GM18520 (cell line): ENCODE results near the gene ATP5F1E.
A peak's percentile ranks its signal among the peaks of the same experiment; 100 is the strongest.
"Not testable (repeated sequence)": the region's sequence is repeated elsewhere in the genome, so short reads cannot be mapped to it uniquely, and the experiment has no call there.

Source experiments
- ATAC-seq: cut with Tn5 transposase; IDR thresholded peaks from one replicate; pipeline ENCODE4 v1.9.1; 2021; ENCODE audit not compliant: unreplicated experiment

Gene ATP5F1E

DNA sequence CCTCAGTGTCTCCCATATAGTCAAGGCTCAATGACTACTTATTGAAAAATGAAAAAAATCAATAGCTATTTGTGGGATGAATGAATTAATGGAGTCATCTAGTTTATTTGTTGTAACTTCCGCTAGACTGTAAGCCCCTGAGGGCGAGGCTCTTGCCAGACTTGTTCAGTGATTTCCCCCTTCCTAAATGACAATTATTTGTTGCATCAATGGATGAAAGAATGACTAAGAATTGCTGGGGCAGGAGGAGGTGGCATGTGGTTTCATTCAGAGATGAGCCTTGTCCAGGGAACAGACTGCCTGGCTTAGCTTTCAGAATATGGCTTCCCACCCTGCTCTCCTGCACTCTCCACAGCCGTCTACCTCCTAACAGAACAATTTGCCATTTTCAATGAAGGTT lies 11.6 kb upstream of the ATP5F1E start:
- ATAC-seq, result no peak

DNA sequence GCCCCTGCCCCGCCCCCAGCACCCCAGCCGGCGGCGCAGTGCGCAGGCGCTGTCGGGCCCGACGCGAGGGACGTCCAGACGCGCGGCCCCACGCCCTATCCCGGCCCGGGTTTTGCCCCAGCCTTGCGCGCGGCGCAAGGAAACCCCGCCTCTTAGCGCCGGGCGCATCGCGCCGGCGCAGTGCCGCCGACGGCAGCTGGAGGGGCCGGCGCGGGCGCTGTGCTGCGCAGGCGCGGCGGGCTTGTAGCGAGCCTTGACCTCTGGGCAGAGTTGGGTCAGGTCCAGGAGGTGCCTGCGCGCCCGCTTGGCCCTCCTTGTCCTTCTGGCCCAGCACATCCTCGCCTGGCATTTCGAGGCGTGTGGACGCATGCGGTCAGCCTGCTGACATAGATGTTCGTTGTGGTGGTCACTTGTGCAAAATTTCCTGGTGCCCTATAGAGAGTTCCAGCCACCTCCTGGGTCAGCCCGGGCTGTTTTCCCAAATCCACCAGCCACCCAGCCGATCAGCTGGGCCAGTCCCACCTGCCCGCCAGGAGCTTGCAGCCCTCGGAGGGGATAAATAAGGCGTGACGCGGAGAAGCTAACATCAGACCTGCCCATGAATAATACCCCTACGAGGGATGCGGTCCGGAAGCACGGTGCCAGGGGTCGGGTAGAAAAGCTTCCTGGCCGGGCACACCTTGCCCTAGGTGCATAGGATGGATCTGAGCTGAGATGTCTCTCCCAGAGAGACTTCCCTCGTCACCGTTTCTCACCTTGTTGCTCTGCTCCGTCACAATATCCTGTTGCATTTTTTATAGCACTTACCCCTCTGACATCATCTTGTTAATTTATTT lies 10.9 kb upstream of the ATP5F1E start:
- ATAC-seq, result peak; percentile 88

DNA sequence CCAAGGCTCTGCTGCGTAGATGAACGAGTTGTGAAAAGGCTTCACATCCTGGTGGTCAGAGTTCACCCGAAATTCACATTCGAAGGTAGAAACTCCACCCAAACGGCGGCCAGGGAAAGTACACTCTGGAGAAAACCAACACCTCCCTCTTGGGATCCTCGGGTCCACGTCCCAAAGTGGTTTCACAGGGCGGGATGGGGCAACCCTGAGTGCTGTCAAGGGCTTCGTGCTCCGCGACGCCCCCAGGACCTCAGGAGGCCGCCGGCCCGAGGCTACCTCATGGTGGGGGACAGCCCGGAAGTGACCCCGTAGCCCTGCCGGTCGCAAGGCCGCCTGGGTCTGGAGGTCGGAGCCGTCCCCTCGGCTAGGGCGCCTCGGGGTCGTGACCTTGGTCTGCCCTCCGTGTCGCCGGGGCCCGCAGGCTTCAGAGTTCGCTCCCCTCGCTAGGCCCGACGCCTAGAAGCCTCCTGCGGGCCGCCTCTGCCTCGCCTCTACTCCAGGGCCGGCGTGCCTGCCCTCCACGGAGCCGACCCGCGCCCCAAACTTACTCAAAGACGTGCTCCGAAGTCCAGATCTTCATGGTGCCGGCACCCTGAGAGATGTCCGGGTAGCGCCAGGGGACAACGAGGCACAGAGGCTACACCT lies 10.1 kb upstream of the ATP5F1E start, which contains the start of gene PRELID3B:
Gene PRELID3B, minus strand, starts transcription at position 636 of the 645 bp plus-strand sequence. Its CDS starts 56 bp downstream, at position 580.
- peak; percentile 13 for ATAC-seq

DNA sequence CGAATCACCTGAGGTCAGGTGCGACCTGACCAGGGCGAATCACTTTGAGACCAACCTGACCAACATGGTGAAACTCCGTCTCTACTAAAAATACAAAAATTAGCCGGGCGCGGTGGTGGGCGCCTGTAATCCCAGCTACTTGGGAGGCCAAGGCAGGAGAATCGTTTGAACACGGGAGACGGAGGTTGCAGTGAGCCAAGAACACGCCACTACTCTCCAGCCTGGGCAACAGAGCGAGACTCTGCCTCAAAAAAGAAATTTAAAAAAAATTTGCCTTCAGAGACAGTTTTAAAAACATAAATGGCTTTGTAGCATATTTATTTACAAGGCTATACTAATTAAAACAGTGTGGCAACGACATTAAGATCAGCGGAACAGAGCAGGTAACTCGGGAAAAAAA lies 9.4 kb upstream of the ATP5F1E start:
- not testable (repeated sequence) for ATAC-seq

DNA sequence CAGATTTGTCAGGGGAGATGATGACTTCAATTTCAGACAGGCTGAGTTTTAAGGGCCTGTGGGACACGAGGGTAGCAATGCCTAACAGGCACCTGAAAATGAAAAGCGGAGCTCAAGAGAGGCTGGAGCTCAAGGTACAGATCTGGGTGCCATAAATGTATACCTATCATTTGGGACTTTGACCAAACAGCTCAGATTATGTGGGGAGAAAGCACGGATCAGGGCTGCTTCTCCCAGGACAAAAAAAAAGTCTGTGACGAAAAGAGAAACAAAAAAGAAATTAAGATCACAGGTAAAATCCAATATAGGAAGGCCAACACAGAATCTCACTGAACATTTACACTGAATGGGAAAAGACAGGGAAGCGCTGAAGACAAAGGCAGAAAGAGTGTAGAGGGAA lies 8.5 kb upstream of the ATP5F1E start:
- ATAC-seq, result no peak

DNA sequence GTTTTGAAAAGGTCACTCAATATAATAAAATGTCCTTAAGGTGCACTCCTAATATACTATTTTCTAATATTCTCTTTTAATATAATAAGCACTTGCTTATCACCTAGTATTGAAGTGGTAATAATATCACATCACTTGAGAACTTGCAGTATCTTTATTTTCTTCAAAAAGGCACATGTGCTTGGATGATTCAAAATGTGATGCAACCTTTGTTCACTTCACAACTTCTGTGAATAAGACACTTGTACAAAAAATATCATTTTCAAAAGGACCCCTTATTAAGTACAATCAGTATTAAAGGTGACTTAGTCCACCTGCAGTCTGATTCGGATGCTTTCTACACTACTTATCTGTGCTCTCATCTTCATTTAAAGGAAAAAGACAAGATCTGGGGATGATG lies 7.1 kb upstream of the ATP5F1E start:
- ATAC-seq, result no peak

DNA sequence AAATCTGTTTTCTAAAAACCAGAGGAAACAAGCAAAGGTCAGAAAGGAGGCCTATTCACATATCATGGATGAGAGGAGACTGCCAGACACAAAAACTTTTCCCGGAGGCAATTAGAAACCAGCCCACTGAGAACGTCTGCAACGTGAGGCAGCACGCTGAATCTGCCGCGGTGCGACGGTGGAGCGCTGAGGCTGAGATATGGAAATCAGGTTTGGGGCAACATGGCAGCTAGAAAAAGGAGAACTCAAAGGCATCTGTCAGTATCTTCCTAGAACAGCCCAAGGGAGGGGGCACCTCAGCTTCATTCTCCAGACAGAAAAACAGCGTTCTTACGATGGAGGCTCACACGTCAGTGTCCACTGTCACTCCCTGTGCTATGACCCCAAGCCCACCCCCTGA lies 5.3 kb upstream of the ATP5F1E start:
- ATAC-seq, result no peak

DNA sequence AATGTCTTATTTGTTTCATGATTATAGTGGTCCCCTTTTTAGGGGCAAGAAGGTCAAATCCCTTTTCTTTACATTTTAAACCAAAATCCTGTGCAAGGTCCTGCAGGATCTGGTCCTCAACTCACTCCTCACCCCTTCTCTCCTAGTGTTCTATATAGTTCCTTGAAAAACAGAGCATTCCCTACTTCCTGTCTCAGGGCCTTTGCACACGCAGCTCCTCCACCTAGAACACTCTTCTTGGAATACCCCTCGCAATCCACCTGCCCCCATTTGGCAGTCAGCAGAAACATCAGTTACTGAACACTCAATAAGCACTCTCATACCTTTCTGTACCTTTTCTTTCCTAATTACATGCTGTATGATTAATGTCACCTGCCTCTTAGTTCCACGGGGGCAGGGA lies 3.2 kb upstream of the ATP5F1E start:
- no peak for ATAC-seq

DNA sequence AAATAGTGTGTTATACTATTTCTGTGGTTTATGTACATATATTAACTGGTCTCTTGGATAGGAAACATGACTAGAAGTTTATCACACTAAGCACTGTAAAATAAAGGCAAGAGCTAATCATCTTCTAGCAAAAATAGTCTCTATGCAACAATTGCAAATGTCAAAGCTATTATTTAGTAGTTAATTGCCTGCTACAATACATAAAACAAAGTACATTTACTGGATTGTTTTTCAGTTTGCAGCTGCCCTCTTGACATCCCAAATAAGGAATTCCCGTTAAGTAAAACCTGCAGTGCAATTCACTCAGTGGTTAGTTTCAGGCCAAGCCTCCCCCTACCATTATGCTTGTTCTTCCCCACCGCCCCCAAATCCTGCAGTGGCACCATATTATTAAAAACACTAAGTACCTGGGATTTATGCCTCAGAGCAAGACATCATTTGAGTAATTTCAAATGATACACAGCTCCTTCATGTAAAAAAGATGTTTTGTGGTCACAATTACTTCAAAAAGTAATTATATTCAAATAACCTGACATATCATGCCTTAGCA lies 1.6 kb upstream of the ATP5F1E start:
- ATAC-seq, result no peak

DNA sequence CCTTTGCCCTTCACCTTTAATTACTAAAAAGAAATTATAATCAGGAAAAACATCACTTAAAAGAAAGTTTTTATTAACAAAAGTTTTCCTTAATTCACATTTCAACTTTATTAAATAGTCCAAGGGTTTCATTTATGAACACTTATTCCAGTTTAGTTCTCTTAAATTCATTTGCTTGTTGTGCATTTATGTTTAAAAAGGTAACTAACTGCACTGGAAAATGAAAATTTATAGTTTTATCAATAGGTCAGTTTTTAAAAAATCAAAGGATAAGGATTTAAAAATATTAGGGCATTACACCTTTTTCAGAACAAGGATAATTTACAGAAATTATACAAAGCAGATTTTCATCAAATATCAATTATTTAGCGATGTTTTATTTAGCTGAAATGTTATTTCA lies 958 bp upstream of the ATP5F1E start:
- no peak for ATAC-seq

DNA sequence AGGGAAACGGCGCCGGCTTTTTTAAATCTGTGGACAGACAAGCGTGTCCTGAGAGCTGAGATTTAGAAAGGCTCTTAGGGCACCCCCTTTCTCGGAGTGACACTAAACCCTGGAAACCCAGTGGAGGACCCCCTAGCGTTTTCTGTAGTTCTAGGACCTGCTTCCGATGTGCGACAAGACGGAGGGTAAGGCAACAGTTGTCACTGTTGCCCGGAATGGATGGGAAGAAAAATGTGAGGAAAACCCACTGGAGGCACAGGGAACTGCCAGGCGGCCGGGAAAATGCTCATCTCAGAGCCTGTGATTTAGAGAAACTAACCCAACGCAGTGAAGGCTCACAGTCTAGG lies 551 bp upstream of the ATP5F1E start:
- ATAC-seq, result no peak

DNA sequence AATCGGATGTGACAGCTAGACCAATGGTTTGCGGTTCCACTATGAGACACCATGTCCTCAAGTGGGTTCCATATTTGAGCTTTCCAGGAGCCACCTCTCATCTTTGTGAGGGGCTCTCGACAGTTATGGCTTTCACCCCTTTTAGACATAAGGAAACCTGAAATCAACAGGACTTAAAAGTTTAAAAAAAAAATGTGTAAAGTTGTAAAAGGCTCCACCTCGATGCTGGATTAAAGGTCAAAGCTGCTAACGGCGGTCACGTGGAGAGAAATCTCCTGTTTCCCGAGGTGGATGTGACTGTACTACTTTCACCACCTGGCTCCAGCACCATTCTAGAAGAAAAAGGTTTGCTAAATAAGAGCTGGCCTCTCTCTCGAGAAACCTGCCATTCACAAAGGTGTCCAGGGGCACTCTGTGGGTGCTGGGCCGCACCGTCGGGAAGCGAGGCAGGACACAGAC lies 542 bp downstream of the ATP5F1E start:
- ATAC-seq, result no peak

DNA sequence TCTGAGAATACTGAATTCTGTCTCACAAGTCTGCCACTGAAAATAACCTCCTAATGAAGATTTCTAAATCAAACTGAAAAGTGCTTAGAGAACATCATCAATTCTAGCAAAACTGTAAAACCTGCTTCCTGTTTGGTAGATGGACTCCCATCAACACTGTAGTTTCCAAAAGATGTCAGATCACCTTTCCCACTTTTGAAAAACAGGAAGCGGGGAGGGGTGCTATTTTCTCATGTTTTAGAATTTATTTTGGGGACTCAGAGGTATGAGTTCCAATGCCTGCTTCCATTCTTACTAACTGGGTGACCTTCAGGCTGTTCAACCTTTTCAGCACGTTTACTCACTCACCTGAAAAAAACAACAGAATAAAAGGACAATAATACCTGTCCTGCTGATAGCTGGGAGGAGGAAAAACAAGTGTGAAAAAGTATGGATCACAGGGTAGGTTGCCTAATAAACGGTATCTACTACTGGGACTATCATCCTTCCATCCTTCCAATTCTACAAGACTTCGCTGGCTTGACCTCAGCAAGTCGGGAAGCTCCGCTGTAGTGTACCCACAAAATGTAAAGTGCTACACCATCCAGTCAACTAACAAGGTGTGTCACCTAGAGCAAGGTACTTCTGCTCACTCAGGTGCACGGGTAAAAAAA lies 1.1 kb downstream of the ATP5F1E start:
- no peak for ATAC-seq

DNA sequence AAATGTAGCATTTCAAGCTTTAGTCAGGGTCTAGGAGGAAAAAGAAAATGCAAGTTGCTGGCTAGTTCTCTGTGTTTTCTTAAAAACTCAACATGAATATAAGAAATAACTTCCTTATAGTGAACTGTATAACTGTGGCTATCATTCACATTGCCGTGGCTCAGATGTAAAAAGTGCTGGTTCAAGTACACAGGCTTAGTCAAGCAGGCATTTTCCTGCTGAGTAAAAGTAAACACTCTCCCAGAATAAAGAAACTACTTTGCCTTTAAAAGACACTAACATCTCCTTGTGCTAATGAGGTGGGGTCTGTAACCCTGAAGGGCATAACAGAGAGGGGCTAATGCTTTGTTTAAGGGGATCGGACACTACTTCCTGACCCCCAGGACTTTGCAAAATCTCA lies 3.3 kb downstream of the ATP5F1E start:
- no peak for ATAC-seq

DNA sequence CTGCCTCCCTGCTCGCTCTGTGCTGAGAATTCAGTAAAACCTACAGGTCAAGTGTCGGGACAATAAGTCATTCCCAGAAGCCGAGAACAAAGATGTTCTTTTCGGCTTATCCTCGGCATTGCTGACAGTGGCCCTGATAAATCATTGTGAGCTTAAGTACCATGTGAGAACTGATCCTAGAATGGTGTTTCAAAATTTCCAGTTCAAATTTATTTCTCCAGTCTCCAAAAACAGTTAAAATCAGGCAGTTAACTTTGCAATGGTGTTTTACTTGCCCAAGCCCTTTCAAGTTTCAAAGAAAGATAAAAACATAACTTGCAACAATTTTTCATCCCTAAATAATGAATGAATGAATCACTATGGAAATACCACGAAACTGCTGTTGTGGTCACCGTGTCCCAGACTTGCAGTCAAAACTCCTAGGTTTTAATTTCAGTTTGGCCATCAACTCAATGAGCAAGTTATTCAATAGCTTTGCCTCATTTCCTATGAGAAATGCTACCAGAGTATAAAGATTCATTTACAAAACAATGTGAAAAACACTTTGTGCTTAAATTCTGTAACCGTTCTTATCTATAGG lies 4.3 kb downstream of the ATP5F1E start:
- ATAC-seq, result no peak

DNA sequence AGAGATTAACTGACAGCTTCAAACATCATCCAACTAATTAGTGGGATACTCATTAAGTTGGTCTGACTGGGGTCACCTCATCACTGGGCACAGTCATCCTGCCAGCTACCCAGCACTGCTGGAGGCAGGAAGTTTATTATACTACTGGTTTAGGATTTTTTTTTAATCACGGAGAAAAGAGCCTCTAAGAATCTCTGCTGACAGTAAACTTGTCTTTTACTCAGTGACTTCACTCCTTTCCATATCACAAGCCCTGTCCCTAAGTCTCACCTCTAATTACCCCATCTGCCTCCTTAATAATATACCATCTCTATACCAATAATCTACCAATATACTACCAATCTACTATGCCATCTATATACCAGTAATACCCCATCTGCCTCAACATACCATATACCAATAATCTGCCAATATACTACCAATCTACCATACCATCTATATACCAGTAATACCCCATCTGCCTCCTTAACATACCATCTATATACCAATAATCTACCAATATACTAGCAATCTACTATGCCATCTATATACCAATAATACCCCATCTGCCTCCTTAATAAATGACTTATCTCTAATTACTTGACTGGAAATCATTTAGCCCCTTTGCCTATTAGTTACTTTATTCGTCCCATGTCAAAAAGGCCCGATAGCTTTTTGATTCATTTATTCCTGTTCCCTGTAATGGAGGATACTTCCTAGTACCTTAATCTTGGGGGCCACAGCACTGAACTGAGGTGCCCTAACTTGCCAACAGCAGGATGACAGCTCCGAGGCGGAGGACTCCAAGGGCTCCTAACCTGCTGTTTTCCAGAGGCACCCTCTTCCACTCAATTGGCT lies 5.0 kb downstream of the ATP5F1E start:
- no peak for ATAC-seq

DNA sequence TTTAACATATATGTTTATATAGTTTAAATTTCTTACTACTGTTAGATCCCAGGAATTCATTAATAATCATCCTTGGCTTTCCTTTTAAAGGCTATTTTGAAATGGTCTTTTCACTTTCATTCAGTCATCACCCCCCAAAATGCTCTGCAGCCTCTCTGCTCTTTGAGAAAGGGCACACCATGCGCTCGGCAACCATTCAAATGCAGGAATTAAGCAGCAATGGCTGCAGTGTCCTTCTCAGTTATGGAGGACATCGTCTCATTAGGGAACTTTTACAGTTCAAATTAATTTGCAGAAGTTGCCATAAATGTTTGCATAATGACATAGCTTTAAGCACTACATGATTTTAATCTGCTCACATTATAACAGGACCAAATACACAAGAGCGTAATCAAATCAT lies 6.6 kb downstream of the ATP5F1E start:
- ATAC-seq, result no peak

DNA sequence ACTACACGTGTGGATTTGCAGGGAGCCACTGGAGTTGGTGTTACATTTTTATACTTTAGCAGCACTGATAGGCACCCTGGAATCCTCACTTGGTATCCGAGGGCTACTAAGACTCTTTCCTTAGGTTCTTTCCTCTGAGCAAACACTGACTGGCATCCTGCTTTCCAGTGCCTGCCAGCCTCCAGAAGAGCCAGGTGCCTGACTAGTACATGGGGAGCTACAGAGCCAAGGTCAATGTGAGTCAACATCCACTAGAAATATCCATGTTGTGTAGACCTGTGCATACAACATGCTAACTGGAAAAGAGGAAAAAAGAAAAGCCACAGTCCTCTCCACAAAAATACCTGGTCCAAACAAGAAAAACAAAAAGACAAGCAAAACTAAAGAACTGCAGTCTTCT lies 7.0 kb downstream of the ATP5F1E start:
- no peak for ATAC-seq

DNA sequence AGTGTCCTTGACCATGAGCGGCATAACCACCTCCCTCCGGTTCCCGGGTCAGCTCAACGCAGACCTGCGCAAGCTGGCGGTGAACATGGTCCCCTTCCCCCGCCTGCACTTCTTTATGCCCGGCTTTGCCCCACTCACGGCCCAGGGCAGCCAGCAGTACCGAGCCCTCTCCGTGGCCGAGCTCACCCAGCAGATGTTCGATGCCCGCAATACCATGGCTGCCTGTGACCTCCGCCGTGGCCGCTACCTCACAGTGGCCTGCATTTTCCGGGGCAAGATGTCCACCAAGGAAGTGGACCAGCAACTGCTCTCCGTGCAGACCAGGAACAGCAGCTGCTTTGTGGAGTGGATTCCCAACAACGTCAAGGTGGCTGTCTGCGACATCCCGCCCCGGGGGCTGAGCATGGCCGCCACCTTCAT lies 8.0 kb downstream of the ATP5F1E start:
- ATAC-seq, result no peak

DNA sequence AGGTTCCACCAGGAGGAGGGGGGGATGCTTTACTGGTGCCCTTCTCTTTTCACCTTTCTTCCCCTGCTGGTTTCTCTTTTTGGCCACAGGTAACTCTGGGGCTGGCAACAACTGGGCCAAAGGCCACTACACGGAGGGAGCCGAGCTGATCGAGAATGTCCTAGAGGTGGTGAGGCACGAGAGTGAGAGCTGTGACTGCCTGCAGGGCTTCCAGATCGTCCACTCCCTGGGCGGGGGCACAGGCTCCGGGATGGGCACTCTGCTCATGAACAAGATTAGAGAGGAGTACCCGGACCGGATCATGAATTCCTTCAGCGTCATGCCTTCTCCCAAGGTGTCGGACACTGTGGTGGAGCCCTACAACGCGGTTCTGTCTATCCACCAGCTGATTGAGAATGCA lies 8.5 kb downstream of the ATP5F1E start:
- ATAC-seq, result no peak
